Activated T-helper 1 cell treated with anti-CD3 and anti-CD28 coated beads, Interleukin-12 subunit alpha, Interleukin-12 subunit beta, Interleukin-2, Interleukin-4 antibody, amounts not matched to agents 30 ng/mL and 10 ng/mL and 1 ng/mL, durations not matched to agents 14 hours and 24 hours and 36 hours (primary cell): Measurements from ENCODE around the gene PMFBP1. TPM values are rescaled to one million over a fixed set of nuclear protein-coding genes. Genes with fewer than 3 reads are reported as not detected.
"Not testable (repeated sequence)": the region's sequence is repeated elsewhere in the genome, so short reads cannot be mapped to it uniquely, and the experiment has no call there.

ENCODE experiments used
- DNase-seq: peaks from one replicate; pipeline ENCODE4 v3.0.0; 2021; ENCODE audit warnings: low spot score
- H3K27ac Mint-ChIP-seq: one replicate; pipeline ENCODE4 v1.8.0; 2021; ENCODE audit warnings: mild to moderate bottlenecking, mixed read lengths
- H3K27me3 Mint-ChIP-seq: one replicate; pipeline ENCODE4 v1.8.0; 2022; ENCODE audit warnings: mild to moderate bottlenecking, moderate library complexity, mixed read lengths; ENCODE audit not compliant: insufficient read depth
- H3K36me3 Mint-ChIP-seq: one replicate; pipeline ENCODE4 v1.8.0; 2021; ENCODE audit warnings: low read depth, mixed read lengths
- H3K4me1 Mint-ChIP-seq: one replicate; pipeline ENCODE4 v1.8.0; 2021; ENCODE audit warnings: low read depth, mixed read lengths
- H3K4me3 Mint-ChIP-seq: one replicate; pipeline ENCODE4 v1.8.0; 2021; ENCODE audit warnings: mild to moderate bottlenecking, moderate library complexity, mixed read lengths
- H3K9me3 Mint-ChIP-seq: one replicate; pipeline ENCODE4 v1.8.0; 2021; ENCODE audit warnings: mixed read lengths
- intact Hi-C: fragments of 100-400 bp; cut with micrococcal nuclease; formaldehyde crosslinking; loops from one replicate; pipeline ENCODE4 v1.15.1; 2024
- total RNA-seq: library from RNA; stranded (reverse); gene quantifications from 2 replicates; pipeline ENCODE4 v1.2.3, GENCODE V29; 2022

The PMFBP1 gene
- total RNA-seq, 1 donor from 2014 or later: 0.39 TPM

DNA sequence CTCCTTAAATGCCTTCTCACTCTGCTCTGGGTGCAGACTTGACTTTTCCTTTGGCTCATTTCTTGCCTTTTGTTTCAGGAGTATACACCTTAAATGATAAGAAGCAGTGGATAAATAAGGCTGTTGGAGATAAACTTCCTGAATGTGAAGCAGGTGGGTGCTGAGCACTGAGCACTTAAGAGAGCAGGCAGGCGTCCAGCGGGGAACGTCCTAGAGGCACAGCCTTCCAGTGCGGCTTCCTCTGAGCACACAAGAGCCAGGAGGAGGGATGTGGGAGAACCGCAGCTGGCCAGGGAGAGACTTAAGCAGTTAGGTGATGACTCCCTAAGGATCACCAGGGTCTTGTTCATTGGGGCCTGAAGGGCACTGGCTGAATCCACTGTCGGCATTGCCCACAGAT lies 96.9 kb downstream of the PMFBP1 start:
- intact Hi-C loops, H3K36me3 Mint-ChIP-seq, H3K27ac Mint-ChIP-seq: not testable (repeated sequence)

GRCh38 chr16:72073560-72074230 lies 98.3 kb downstream of the PMFBP1 start:
- Mint-ChIP-seq H3K36me3 (no peaks in the 10 kb centered on the region), H3K9me3 (no peaks in the 10 kb centered on the region), H3K4me3 (no peak overlapping the region), H3K4me1 (no peaks in the 10 kb centered on the region), H3K27me3 (no peaks in the 10 kb centered on the region), H3K27ac (no peak overlapping the region)
- intact Hi-C loops: no loop called here
- DNase-seq: no peak

More for the DNA sequence above, 96.9 kb downstream of the PMFBP1 start:
- H3K9me3 Mint-ChIP-seq, H3K4me1 Mint-ChIP-seq, DNase-seq, H3K27me3 Mint-ChIP-seq, H3K4me3 Mint-ChIP-seq: not testable (repeated sequence)

DNA sequence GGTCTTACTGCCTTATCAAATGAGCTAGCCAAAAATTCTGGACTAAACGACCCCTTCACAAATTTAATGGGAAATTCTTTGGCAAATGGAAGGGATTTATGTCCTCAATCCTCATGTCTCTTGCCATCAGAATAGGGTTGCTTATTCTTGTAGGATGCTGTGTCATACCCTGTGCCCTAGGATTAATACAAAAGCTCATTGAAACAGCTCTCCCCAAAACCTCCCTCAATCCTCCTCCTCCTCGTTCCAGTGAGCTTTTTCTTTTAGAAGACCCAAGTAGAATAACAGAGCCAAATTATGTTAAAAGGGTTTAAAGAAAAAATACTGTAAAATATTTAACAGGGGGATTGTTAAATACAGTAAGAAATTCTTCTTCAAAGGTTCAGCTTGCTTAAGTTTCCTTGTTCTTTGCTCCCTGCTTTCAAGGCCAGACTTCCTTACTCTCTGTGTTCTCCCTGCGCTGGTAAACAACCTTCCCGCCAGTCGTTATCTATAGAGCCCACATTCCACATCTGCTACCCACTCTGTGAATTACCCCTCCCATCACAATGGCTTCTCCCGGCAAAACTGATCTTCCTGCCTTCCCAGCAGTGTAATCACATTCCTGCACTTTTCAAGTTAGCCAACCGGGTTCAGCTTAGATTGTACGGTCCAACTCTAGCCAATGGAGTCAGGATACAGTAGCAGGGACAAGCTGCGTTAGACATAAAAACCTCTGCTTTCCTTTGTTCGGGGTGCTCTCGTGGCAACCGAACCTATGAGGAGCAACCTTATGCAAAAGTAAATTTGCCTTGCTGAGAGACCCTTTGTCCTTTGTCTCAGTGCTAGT lies 99.2 kb downstream of the PMFBP1 start:
- intact Hi-C loops: no loop called here
- no peaks in the 10 kb centered on the region for H3K4me1 Mint-ChIP-seq

More for the DNA sequence above, 99.2 kb downstream of the PMFBP1 start:
- Mint-ChIP-seq H3K27me3 (no peaks in the 10 kb centered on the region), H3K36me3 (no peaks in the 10 kb centered on the region), H3K9me3 (no peaks in the 10 kb centered on the region), H3K27ac (no peak overlapping the region), H3K4me3 (no peak overlapping the region)
- DNase-seq: no peak

Other genes with a start within 250 kb of the PMFBP1 start
- not detected in 2 replicates for gene PKD1L3, start 171.8 kb downstream of the PMFBP1 start, total RNA-seq
- gene DHODH, start 163.4 kb downstream of the PMFBP1 start, total RNA-seq: 31.0 and 33.1 TPM in 2 replicates
- not detected in 2 replicates for gene HP, start 117.7 kb downstream of the PMFBP1 start, total RNA-seq
- gene HPR, start 108.9 kb downstream of the PMFBP1 start, total RNA-seq: not detected in 2 replicates
- 24.0 and 25.1 TPM in 2 replicates for gene TXNL4B, start 78.5 kb downstream of the PMFBP1 start, total RNA-seq
- gene DHX38, start 78.3 kb downstream of the PMFBP1 start, total RNA-seq: 89.8 and 99.4 TPM in 2 replicates